Caco-2 (cell line): Measurements from ENCODE around the gene F10. TPM values are rescaled to one million over a fixed set of nuclear protein-coding genes. Genes with fewer than 3 reads are reported as not detected.
A peak's percentile ranks its signal among the peaks of the same experiment; 100 is the strongest.

Experiments used
- BruUV-seq: library from RNA; stranded (reverse); fragments of 400-500 nt; replicated peaks from 2 replicates; lab custom pipeline; 2021; lab: Mats Ljungman, UMichigan
- CTCF ChIA-PET: fragments of 300-600 bp; sonication (Branson Sonifier 250); formaldehyde crosslinking; loops from one replicate; lab custom pipeline; 2022; ENCODE audit warnings: antibody characterized with exemption; lab: Charles Lee
- POLR2A ChIA-PET: fragments of 300-600 bp; sonication (Branson Sonifier 250); formaldehyde crosslinking; loops from one replicate; lab custom pipeline; 2022; ENCODE audit warnings: antibody characterized with exemption; lab: Charles Lee
- DNase-seq, 2 experiments: peaks; one replicate each; pipeline versions ENCODE4 v3.0.0 to v3.0.0-alpha.2; 2020 to 2022
- H3K27me3 ChIP-seq: replicated peaks from 2 replicates; pipeline ENCODE4 v1.6.0; 2011; ENCODE audit warnings: low read length; ENCODE audit not compliant: control insufficient read depth, insufficient read depth
- H3K36me3 ChIP-seq: 2 replicates; pipeline ENCODE4 v1.5.1; 2011; ENCODE audit warnings: low read length; ENCODE audit not compliant: control insufficient read depth, insufficient read depth
- H3K4me1 ChIP-seq: fragments of 250-450 bp; sonication (Bioruptor Pico); 2 replicates; pipeline ENCODE4 v1.5.1; 2020; ENCODE audit warnings: mild to moderate bottlenecking
- H3K4me3 ChIP-seq: 2 replicates; pipeline ENCODE4 v1.5.1; 2011; ENCODE audit warnings: low read depth, mild to moderate bottlenecking, control low read depth, low read length
- H3K9me3 ChIP-seq: fragments of 250-450 bp; sonication (Bioruptor Pico); 2 replicates; pipeline ENCODE4 v1.5.1; 2020; ENCODE audit warnings: mild to moderate bottlenecking, moderate library complexity
- H3K27ac Mint-ChIP-seq: one replicate; pipeline ENCODE4 v1.8.0; 2022; ENCODE audit warnings: mixed read lengths; ENCODE audit not compliant: unreplicated experiment
- H3K27me3 Mint-ChIP-seq: one replicate; pipeline ENCODE4 v1.8.0; 2022; ENCODE audit warnings: mixed read lengths; ENCODE audit not compliant: insufficient read depth, unreplicated experiment
- H3K36me3 Mint-ChIP-seq: one replicate; pipeline ENCODE4 v1.8.0; 2022; ENCODE audit warnings: mild to moderate bottlenecking, mixed read lengths; ENCODE audit not compliant: insufficient read depth, unreplicated experiment
- H3K4me1 Mint-ChIP-seq: one replicate; pipeline ENCODE4 v1.8.0; 2022; ENCODE audit warnings: low read depth, mixed read lengths; ENCODE audit not compliant: unreplicated experiment
- H3K4me3 Mint-ChIP-seq: one replicate; pipeline ENCODE4 v1.8.0; 2022; ENCODE audit warnings: mild to moderate bottlenecking, moderate library complexity, mixed read lengths; ENCODE audit not compliant: unreplicated experiment
- H3K9me3 Mint-ChIP-seq: one replicate; pipeline ENCODE4 v1.8.0; 2022; ENCODE audit warnings: mixed read lengths; ENCODE audit not compliant: unreplicated experiment
- CTCF ChIP-seq, 2 experiments: fragments of 200-600 bp in 1 of 2; IDR thresholded peaks; 1 replicate in 1 of 2; 2 replicates in 1 of 2; pipeline versions ENCODE4 v1.5.1 to v1.8.0; 2011 to 2022; ENCODE audit warnings: antibody characterized with exemption in 1 of 2, control low read depth in 1 of 2, inconsistent platforms in 1 of 2, low read depth in 1 of 2, low read length in 1 of 2, mild to moderate bottlenecking in 1 of 2, moderate library complexity in 1 of 2; ENCODE audit not compliant: insufficient read depth in 1 of 2, severe bottlenecking in 1 of 2, unreplicated experiment in 1 of 2
- intact Hi-C: fragments of 100-400 bp; cut with micrococcal nuclease; formaldehyde crosslinking; loops from one replicate; pipeline ENCODE4 v1.10.0; 2022; ENCODE audit not compliant: unreplicated experiment
- total RNA-seq: library from RNA; stranded (reverse); gene quantifications from 2 replicates; pipeline ENCODE4 v1.2.3, GENCODE V29; 2022

The F10 gene
- total RNA-seq, 1 experiment from 2014 or later = 34.3 TPM

GRCh38 chr13:113121928-113122471 lies 599 bp upstream of the F10 start:
- Histone ChIP-seq H3K4me1 (peaks cover 25% of the 10 kb centered on the region), H3K27me3 (no peaks in the 10 kb centered on the region), H3K4me3 (no peak overlapping the region), H3K36me3 (no peaks in the 10 kb centered on the region), H3K9me3 (no peaks in the 10 kb centered on the region)
- intact Hi-C loops = loop anchor here (1.0 to 2.0 kb wide), 3 partner anchors 17 to 87 kb away; partner anchors contain the start of gene F7
- ChIA-PET CTCF (interaction anchor here (0.9 kb wide), 2 partner anchors 19 to 92 kb away, joined by 3 read pairs; no protein-coding TSS in a partner anchor), POLR2A (no interaction called here)
- Mint-ChIP-seq H3K27me3 (no peaks in the 10 kb centered on the region), H3K36me3 (peaks cover 10% of the 10 kb centered on the region), H3K4me1 (peaks cover 9% of the 10 kb centered on the region), H3K4me3 (peak overlapping the region; percentile 70), H3K9me3 (no peaks in the 10 kb centered on the region), H3K27ac (peak overlapping the region; percentile 74)
- BruUV-seq = no TSS peak
- no peak for TF ChIP-seq CTCF (IDR thresholded peaks at IDR 0.05; ENCODE audit: insufficient read depth in 1 of 2, low read depth in 1 of 2, low read length in 1 of 2, severe bottlenecking in 1 of 2, unreplicated experiment in 1 of 2)
- DNase-seq = no peak

GRCh38 chr13:113123226-113124201 lies 915 bp downstream of the F10 start:
- ChIA-PET CTCF (interaction anchor here (0.7 to 1.0 kb wide), 2 partner anchors 19 to 181 kb away, joined by 3 to 4 read pairs; no protein-coding TSS in a partner anchor), POLR2A (no interaction called here)
- Histone ChIP-seq H3K36me3 (no peaks in the 10 kb centered on the region), H3K4me3 (peak overlapping the region; percentile 64), H3K27me3 (no peaks in the 10 kb centered on the region), H3K9me3 (no peaks in the 10 kb centered on the region), H3K4me1 (peaks cover 21% of the 10 kb centered on the region)
- H3K27me3 Mint-ChIP-seq = no peaks in the 10 kb centered on the region
- peaks cover 9% of the 10 kb centered on the region for H3K4me1 Mint-ChIP-seq
- BruUV-seq = no TSS peak
- peak in 1 of 2 experiments; percentile 62 for DNase-seq
- TF ChIP-seq CTCF (IDR thresholded peaks at IDR 0.05; ENCODE audit: insufficient read depth in 1 of 2, low read depth in 1 of 2, low read length in 1 of 2, severe bottlenecking in 1 of 2, unreplicated experiment in 1 of 2) = peak; percentile 38 to 54
- H3K36me3 Mint-ChIP-seq = peaks cover 10% of the 10 kb centered on the region
- H3K27ac Mint-ChIP-seq = peak overlapping the region; percentile 74
- intact Hi-C loops = loop anchor here (2.0 kb wide), 1 partner anchor 37 kb away; no protein-coding TSS in a partner anchor
- peak overlapping the region; percentile 70 for H3K4me3 Mint-ChIP-seq
- H3K9me3 Mint-ChIP-seq = no peaks in the 10 kb centered on the region
